Measurements from ENCODE around the gene THSD4. TPM values are rescaled to one million over a fixed set of nuclear protein-coding genes. Genes with fewer than 3 reads are reported as not detected.
A peak's percentile ranks its signal among the peaks of the same experiment; 100 is the strongest.

THSD4 gene
- total RNA-seq, 1 donor = 15.6 TPM

- H3K4me2 ChIP-seq (ENCODE audit: insufficient read depth, low read length) = no peak overlapping the region
- H2AFZ ChIP-seq (ENCODE audit: low read length) = no peak overlapping the region
- no peak for DNase-seq (ENCODE audit: insufficient read length, low spot score, missing footprints)
- no peak overlapping the region for H3K27ac ChIP-seq (ENCODE audit: low read depth, low read length)
- no peaks in the 10 kb centered on the region for H3K36me3 ChIP-seq (ENCODE audit: insufficient read depth, low read length)
- peaks cover 15% of the 10 kb centered on the region for H3K4me1 ChIP-seq (ENCODE audit: insufficient read depth, low read length)
- H3K27me3 ChIP-seq (ENCODE audit: insufficient read depth, low read length) = no peaks in the 10 kb centered on the region
- no peaks in the 10 kb centered on the region for H3K9me3 ChIP-seq (ENCODE audit: low read depth, low read length)
- H3K4me3 ChIP-seq (ENCODE audit: insufficient read depth, low read length) = no peak overlapping the region
- no peaks in the 10 kb centered on the region for H3K79me2 ChIP-seq (ENCODE audit: insufficient read depth, low read length)
- TF ChIP-seq CTCF (IDR thresholded peaks at IDR 0.05; ENCODE audit: extremely low read depth, low read depth, low read length) = no peak
- no peaks in the 10 kb centered on the region for H4K20me1 ChIP-seq (ENCODE audit: insufficient read depth, low read length)
Measured at GRCh38 chr15:71679793-71680353, 564.6 kb downstream of the THSD4 start.

DNA sequence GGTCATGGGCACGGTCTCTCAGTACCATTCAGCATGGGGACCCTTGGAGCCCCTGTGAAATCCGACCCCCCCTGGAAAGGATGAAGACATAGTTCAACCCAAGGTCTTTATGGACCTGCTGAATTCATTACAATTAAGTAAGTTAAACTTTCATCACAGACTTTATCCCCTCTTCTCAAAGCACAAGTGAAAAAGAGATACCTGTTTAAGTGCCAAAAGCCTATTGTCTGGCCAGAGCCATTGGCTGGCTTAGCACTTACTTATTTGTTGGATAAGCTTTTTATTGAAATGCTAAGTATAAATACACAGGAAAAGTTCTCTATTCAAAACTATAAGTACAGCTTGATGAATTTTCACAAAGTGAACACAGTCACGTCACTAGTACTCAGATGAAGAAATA, 566.7 kb downstream of the THSD4 start:
- no peak overlapping the region for H3K27ac ChIP-seq (ENCODE audit: low read depth, low read length)
- no peaks in the 10 kb centered on the region for H4K20me1 ChIP-seq (ENCODE audit: insufficient read depth, low read length)
- no peak for TF ChIP-seq CTCF (IDR thresholded peaks at IDR 0.05; ENCODE audit: extremely low read depth, low read depth, low read length)
- no peaks in the 10 kb centered on the region for H3K27me3 ChIP-seq (ENCODE audit: insufficient read depth, low read length)
- no peak overlapping the region for H2AFZ ChIP-seq (ENCODE audit: low read length)
- peaks cover 15% of the 10 kb centered on the region for H3K4me1 ChIP-seq (ENCODE audit: insufficient read depth, low read length)
- no peaks in the 10 kb centered on the region for H3K79me2 ChIP-seq (ENCODE audit: insufficient read depth, low read length)
- no peaks in the 10 kb centered on the region for H3K36me3 ChIP-seq (ENCODE audit: insufficient read depth, low read length)
- H3K9me3 ChIP-seq (ENCODE audit: low read depth, low read length) = no peaks in the 10 kb centered on the region
- no peak overlapping the region for H3K4me3 ChIP-seq (ENCODE audit: insufficient read depth, low read length)
- no peak overlapping the region for H3K4me2 ChIP-seq (ENCODE audit: insufficient read depth, low read length)
- DNase-seq (ENCODE audit: insufficient read length, low spot score, missing footprints) = no peak

DNA sequence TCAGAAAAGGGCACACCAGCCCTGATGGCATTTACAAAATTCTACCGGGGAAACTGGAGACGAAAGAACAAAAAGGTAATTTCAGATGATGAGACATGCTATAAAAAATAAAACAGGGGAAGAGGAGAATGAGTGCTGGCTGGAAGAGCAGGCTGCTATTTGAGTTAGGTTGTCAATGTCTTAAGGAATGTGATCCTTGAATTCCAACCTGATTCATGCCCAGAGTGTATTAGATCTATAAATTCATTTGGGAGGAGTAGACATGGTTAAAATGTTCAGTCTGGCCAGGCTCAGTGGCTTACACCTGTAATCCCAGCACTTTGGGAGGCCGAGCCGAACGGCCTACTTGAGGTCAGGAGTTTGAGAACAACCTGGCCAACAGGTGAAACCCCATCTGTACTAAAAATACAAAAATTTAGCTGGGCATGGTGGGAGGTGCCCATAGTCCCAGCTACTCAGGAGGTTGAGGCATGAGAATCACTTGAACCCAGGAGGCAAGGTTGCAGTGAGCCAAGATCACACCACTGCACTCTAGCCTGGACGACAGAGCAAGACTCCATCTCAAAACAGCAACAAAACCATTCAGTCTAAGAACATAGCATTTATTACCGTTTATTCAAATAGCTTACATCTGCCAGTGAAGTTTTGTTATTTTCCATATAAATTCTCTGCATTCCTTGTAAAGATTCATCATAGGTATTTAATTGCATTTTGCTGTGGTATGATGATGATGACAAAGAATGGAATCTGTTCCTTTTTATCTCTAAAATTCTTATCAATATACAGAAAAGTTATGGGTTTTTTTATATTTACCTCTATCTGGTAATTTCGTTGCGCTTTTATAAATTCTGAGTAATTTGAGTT, 568.4 kb downstream of the THSD4 start:
- H2AFZ ChIP-seq (ENCODE audit: low read length) = no peak overlapping the region
- H3K4me1 ChIP-seq (ENCODE audit: insufficient read depth, low read length) = peaks cover 15% of the 10 kb centered on the region
- H4K20me1 ChIP-seq (ENCODE audit: insufficient read depth, low read length) = no peaks in the 10 kb centered on the region
- H3K79me2 ChIP-seq (ENCODE audit: insufficient read depth, low read length) = no peaks in the 10 kb centered on the region
- no peaks in the 10 kb centered on the region for H3K27me3 ChIP-seq (ENCODE audit: insufficient read depth, low read length)
- peak overlapping the region; percentile 34 for H3K27ac ChIP-seq (ENCODE audit: low read depth, low read length)
- no peak for DNase-seq (ENCODE audit: insufficient read length, low spot score, missing footprints)
- no peaks in the 10 kb centered on the region for H3K36me3 ChIP-seq (ENCODE audit: insufficient read depth, low read length)
- no peak for TF ChIP-seq CTCF (IDR thresholded peaks at IDR 0.05; ENCODE audit: extremely low read depth, low read depth, low read length)
- H3K9me3 ChIP-seq (ENCODE audit: low read depth, low read length) = no peaks in the 10 kb centered on the region
- H3K4me2 ChIP-seq (ENCODE audit: insufficient read depth, low read length) = no peak overlapping the region
- no peak overlapping the region for H3K4me3 ChIP-seq (ENCODE audit: insufficient read depth, low read length)

- no peak overlapping the region for H3K4me3 ChIP-seq (ENCODE audit: insufficient read depth, low read length)
- no peak for TF ChIP-seq CTCF (IDR thresholded peaks at IDR 0.05; ENCODE audit: extremely low read depth, low read depth, low read length)
- peaks cover 12% of the 10 kb centered on the region for H3K4me1 ChIP-seq (ENCODE audit: insufficient read depth, low read length)
- DNase-seq (ENCODE audit: insufficient read length, low spot score, missing footprints) = no peak
- no peaks in the 10 kb centered on the region for H4K20me1 ChIP-seq (ENCODE audit: insufficient read depth, low read length)
- H2AFZ ChIP-seq (ENCODE audit: low read length) = no peak overlapping the region
- no peaks in the 10 kb centered on the region for H3K79me2 ChIP-seq (ENCODE audit: insufficient read depth, low read length)
- H3K9me3 ChIP-seq (ENCODE audit: low read depth, low read length) = no peaks in the 10 kb centered on the region
- no peak overlapping the region for H3K27ac ChIP-seq (ENCODE audit: low read depth, low read length)
- no peak overlapping the region for H3K4me2 ChIP-seq (ENCODE audit: insufficient read depth, low read length)
- H3K27me3 ChIP-seq (ENCODE audit: insufficient read depth, low read length) = no peaks in the 10 kb centered on the region
- no peaks in the 10 kb centered on the region for H3K36me3 ChIP-seq (ENCODE audit: insufficient read depth, low read length)
Measured at GRCh38 chr15:71685420-71685993, 570.2 kb downstream of the THSD4 start.
